ENCODE measurements around the gene TENM3.

Gene TENM3

DNA sequence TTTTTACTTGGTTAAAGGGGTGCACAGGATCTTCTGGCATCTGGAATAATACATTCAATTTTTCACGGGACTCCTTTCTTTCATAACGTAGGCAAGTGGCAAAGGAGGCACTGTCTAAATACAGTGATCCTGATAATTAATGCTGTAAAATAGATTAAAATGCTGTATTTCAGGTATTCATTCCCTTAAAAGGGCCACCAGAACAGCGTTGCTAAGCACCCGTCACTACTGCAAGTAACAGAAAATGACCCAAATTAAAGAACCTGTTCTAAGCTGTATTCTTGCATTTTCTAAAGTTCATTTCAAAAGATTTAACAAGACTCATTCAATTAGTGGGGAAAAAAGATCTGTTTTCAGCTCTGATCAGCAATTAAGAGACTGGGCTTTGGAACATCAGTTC is 208.2 kb downstream of the TENM3 start:
- no peak for DNase-seq (ENCODE audit: low read depth)

DNA sequence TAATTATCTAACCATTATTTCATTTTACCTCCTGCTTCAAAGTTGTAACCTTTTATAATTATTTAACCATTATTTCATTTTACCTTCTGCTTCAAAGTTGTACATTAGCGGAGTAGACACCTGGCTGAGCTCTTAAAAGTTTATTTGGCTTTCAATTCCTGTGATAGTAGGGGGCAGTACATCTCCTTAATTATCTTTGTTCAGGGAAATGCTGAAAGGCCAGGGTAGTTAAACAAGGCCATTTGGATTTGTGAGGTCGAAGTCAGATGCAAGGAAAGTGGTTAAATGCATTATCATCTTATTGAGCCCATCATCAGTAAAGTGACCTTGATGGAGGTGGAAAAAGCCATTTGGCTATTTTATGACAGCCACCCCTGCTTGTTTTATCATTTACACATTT is 210.6 kb downstream of the TENM3 start:
- DNase-seq (ENCODE audit: low read depth), result no peak

- no peak for DNase-seq (ENCODE audit: low read depth)
These were observed 211.3 kb downstream of the TENM3 start for GRCh38 chr4:182454440-182455013.

- DNase-seq (ENCODE audit: low read depth), result no peak
These were observed 221.9 kb downstream of the TENM3 start for GRCh38 chr4:182465114-182465513.

GRCh38 chr4:182465979-182466378 is 222.8 kb downstream of the TENM3 start:
- no peak for DNase-seq (ENCODE audit: low read depth)

DNA sequence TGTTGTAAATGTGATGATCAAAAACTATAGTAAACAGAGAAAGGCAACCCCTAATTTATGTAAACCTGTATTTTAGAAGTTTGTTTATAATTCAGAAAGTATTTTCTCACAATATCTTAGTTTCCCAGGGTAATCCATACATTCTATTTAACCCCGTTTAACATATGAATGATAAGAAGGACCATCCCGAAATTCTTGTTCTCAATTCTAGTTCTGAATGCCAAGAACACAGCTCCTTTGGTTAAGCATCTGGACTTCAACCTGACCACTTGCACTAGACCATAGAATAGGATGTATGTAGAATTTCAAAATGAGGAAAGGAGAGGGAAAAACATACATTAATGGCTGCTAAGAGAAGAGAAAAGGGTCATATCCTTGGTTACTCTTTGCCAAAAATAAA is 227.0 kb downstream of the TENM3 start:
- no peak for DNase-seq (ENCODE audit: low read depth)

DNA sequence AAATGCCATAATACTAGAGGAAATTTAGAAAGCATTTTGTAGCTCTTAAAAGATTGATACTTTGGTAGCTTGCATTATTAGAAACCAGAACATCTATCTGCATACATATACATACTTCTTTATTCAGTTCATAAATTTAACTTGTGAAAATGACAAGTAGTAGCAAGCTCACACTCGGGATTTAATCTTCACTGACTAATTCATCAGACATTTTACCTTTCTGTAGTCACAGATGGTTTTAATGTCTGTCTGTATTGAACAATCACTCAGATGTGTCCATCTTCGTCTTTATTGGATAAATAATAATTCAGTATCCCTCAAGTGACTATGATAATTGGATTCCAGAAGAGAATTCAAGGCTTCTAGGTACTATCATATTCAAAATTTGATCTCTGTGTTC is 232.3 kb downstream of the TENM3 start:
- DNase-seq (ENCODE audit: low read depth), result no peak

GRCh38 chr4:182478475-182478874 is 235.3 kb downstream of the TENM3 start:
- DNase-seq (ENCODE audit: low read depth), result no peak

DNA sequence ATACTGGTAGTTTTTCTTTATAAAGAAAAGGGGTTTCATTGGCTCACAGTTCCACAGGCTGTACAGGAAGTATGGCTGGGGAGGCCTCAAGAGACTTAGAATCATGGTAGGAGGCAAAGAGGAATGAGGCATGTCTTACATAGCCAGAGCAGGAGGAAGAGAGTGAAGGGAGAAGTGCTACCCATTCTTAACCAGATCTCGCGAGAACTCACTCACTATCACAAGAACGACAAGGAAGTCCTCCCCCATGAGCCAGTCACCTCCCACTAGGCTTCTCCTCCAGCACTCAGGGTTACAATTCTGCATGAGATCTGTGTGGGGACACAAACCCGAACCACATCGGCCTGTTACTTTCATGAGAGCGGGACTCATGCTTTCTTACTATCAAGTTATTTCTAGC is 240.5 kb downstream of the TENM3 start:
- DNase-seq (ENCODE audit: low read depth), result no peak

GRCh38 chr4:182486881-182487280 is 243.7 kb downstream of the TENM3 start:
- DNase-seq (ENCODE audit: low read depth), result no peak

- no peak for DNase-seq (ENCODE audit: low read depth)
These were observed 245.7 kb downstream of the TENM3 start for GRCh38 chr4:182488896-182489295.

GRCh38 chr4:182489607-182490006 is 246.4 kb downstream of the TENM3 start:
- DNase-seq (ENCODE audit: low read depth), result no peak

- DNase-seq (ENCODE audit: low read depth), result no peak
These were observed 248.5 kb downstream of the TENM3 start for GRCh38 chr4:182491719-182492118.

- no peak for DNase-seq (ENCODE audit: low read depth)
These were observed 249.2 kb downstream of the TENM3 start for GRCh38 chr4:182492423-182492822.

- DNase-seq (ENCODE audit: low read depth), result no peak
These were observed 250.2 kb downstream of the TENM3 start for GRCh38 chr4:182493377-182493776.

GRCh38 chr4:182494103-182494502 is 250.9 kb downstream of the TENM3 start:
- DNase-seq (ENCODE audit: low read depth), result no peak

GRCh38 chr4:182495031-182495430 is 251.8 kb downstream of the TENM3 start:
- no peak for DNase-seq (ENCODE audit: low read depth)

DNA sequence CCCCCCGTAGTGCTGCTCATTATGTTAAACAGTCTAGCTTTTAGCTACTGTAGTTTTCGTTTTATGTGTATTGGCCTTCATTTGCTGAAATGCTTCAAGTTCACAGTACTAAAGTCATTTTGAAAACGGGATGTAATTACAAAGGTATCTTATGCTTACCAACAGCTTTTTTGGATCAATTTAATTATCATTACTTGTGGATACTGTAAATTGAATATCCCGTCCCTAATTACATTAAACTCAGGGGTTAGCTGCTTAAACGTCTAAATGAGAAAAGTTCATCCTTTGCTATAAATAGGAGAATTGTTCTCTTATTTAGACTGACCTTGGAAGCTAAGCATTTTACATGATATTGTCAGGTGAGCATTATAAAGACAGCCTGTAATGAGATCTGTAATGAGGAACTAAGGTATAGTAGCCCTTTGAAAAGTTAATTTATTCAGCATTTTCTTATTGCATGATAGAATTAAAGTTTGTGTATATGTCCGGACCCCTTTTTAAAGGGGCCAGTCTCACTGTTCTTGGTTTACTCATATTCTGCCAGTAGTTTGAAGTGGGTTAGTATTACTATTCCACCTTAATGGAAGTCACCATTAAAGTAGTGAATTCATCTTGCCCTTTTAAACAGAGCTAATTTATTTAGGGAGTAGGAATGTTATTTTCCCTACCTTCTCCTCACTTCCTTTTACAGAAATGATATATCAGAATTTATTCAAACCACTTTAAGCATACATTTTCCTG is 252.6 kb downstream of the TENM3 start:
- no peak for DNase-seq (ENCODE audit: low read depth)

- DNase-seq (ENCODE audit: low read depth), result no peak
These were observed 253.2 kb downstream of the TENM3 start for GRCh38 chr4:182496408-182496807.

GRCh38 chr4:182502064-182502463 is 258.9 kb downstream of the TENM3 start:
- DNase-seq (ENCODE audit: low read depth), result no peak

DNA sequence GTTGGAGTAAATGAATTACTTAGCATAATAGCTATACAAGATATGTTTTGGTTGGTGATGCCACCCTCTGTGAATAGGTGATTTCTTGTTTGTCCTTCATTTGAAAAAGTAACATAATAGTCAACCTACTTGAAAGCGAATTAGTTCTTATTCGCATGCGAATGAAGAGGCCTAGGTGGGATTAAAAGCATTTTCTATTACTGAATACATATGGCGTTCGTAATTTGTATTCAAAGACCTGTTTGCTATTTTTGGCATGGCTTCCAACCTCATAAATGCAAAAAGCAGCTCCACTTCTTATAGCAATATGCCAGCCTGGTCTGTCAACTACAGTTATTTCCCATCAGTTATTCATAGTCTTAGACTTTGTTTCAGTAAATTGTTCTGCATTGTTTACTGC is 261.3 kb downstream of the TENM3 start:
- DNase-seq (ENCODE audit: low read depth), result no peak

- no peak for DNase-seq (ENCODE audit: low read depth)
These were observed 264.6 kb downstream of the TENM3 start for GRCh38 chr4:182507805-182508204.

DNA sequence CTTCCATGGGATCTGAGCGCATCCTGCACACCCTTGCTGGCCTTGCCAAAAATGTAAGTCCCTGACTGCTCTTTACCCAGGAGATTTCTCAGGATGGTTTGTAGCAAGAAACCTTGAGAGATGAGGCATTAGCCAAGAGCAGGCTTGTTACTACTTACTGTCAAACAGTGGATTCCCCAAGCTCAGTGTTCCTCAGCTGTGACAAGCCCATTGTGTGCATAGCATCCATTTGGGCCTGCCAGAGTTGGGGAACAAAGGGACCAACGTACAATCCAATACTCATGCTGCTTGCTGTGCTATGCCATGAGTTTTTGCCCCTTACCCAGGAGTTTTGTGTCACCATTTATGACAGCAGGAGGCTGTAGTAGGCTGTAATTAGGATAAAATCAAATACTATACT is 267.6 kb downstream of the TENM3 start:
- DNase-seq (ENCODE audit: low read depth), result no peak

All from T follicular helper cell (primary cell).